NCI-H1436 treated with DMSO at 0.1 percent for 48 hours (cell line): ENCODE measurements around the gene LYSMD1.
A peak's percentile ranks its signal among the peaks of the same experiment; 100 is the strongest.
"Not testable (repeated sequence)": the region's sequence is repeated elsewhere in the genome, so short reads cannot be mapped to it uniquely, and the experiment has no call there.

Experiments used
- DNase-seq: peaks from one replicate; lab custom pipeline; 2025; lab: John Stamatoyannopoulos, UW

The LYSMD1 gene

GRCh38 chr1:151165738-151166504 lies at the start of gene LYSMD1, which contains the start of gene SCNM1:
TSS of gene LYSMD1 (minus strand) at chr1:151165902. CDS start at chr1:151165258, 644 bp downstream.
TSS of gene SCNM1 (plus strand) at chr1:151166144. CDS start at chr1:151166153, 9 bp downstream.
- DNase-seq, result peak; percentile 87

DNA sequence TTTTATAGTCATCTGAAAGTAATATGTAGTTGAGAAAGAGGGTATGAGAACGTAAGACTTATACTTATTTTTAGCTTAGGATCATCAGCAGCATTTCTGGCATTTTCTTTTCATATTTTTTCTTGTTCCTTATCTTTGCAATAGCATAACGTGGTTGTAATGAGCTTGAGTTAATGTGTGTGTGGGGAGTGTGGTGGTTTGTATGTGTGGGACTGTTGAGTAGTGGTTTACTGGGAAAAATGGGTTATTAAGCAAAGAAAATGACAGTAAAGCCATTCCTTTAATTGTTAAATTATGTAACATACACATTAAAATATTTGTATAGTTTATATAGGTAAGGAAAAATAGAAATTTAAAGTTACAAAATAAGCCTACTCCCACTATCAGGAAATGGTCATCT lies 47.9 kb upstream of the LYSMD1 start:
- no peak for DNase-seq

DNA sequence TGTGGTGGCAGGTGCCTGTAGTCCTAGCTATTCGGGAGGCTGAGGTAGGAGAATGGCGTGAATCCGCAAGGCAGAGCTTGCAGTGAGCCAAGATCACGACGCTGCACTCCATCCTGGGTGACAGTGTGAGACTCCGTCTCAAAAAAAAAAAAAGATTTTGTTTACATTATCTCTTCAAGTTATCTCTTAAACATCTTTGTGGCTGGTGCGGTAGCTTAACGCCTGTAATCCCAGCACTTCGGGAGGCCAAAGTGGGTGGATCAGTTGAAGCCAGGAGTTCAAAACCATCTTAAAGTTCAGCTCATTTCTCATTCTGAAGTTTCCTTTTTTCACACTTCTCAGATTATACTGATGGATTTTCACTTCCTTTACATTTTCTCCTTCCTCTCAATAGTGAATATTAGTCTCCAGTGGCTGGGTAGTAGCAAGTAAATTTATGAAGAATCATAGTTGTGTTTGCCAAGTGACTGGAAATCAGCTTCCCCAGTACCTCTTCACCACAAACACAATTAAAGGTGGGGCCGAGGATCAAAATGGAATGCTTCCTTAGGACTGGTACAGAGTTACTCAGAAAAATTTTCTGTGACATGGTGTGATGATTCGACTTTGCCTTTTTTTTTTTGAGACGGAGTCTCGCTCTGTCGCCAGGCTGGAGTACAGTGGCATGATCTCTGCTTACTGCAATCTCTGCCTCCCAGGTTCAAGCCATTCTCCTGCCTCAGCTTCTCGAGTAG lies 46.4 kb upstream of the LYSMD1 start:
- no peak for DNase-seq

GRCh38 chr1:151210830-151211229 lies 45.1 kb upstream of the LYSMD1 start:
- no peak for DNase-seq

GRCh38 chr1:151205381-151205965 lies 39.8 kb upstream of the LYSMD1 start:
- not testable (repeated sequence) for DNase-seq

- DNase-seq, result no peak
Observed at GRCh38 chr1:151199873-151200581, 34.3 kb upstream of the LYSMD1 start.

DNA sequence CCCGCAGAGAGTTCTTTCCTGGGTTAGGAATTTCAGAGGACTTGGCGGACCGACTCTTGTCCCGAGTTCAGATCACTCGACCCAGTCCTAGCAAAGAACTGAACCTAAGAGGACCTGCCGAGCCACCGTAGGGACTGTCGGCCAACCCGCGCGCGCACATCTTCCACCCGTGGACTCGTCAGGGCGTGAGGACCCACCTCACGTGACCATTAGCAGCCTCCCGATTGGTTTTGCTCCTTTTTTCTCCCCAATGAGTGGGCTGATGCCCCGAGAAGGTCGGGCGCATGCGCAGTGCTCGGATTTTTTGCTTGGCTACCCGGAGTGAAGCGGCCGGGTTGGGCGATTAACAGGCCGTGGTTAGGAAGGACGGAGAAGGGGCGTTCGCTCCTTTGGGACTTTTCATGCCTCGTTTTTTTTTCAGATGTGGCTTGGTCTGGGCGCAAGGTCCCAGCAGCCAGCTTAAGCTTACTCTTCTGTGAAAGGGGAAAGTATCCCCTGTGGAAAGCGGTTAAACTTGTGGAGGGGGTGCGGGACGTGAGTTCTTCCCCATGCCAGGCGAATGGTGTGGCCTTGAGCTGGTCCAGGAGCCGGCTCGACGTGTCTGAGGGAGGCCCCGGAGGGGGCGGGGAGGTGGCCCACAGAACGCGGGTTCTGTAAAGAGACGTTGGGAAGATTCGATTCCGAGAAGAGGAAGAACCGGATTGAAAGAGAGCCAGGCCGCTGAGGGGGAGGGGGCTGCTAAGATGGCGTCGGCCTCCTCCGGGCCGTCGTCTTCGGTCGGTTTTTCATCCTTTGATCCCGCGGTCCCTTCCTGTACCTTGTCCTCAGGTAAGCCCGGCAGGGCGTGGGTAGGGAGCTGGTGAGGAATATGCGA lies 32.8 kb upstream of the LYSMD1 start, which contains the start of gene PIP5K1A:
PIP5K1A (plus strand) TSS at position 299 of the 874 bp plus-strand sequence; CDS start at position 744, 445 bp downstream.
- DNase-seq, result peak; percentile 92

- DNase-seq, result no peak
Observed at GRCh38 chr1:151197863-151198253, 32.2 kb upstream of the LYSMD1 start.

DNA sequence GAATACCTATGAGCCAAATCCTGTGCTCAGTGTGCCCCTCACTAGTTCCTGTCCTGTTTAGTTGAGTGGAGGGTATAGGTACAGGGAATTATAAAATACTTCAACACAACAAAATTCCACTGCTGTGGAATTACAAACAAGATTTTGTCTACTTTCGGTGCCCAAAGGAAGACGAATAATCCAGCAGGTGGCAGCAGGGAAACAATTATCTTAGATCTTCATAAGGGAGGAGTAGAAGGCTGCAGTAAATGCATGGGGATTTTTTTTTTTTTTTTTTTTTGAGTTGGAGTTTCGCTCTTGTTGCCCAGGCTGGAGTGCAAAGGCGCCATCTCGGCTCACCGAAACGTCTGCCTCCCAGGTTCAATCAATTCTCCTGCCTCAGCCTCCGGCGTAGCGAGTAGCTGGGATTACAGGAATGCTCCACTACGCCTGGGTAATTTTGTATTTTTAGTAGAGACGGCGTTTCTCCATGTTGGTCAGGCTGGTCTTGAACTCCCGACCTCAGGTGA lies 30.6 kb upstream of the LYSMD1 start:
- peak; percentile 24 for DNase-seq

- DNase-seq, result not testable (repeated sequence)
Observed at GRCh38 chr1:151194894-151195594, 29.3 kb upstream of the LYSMD1 start.

- no peak for DNase-seq
Observed at GRCh38 chr1:151193856-151194255, 28.2 kb upstream of the LYSMD1 start.

GRCh38 chr1:151193304-151193703 lies 27.6 kb upstream of the LYSMD1 start:
- DNase-seq, result no peak

DNA sequence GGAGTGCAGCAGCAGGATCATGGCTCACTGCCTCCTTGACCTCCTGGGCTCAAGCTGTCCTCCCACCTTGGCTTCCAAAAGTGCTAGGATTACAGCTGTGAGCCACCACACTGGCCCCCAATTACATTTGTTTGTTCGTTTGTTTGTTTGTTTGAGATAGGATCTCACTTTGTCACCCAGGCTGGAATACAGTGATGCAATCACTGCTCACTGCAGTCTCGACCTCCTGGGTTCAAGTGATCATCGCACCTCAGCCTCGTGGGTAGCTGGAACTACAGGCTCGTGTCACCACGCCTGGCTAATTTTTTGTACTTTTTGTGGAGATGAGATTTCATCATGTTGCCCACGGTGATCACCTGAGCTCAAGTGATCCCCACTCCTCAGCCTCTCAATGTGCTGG lies 26.3 kb upstream of the LYSMD1 start:
- no peak for DNase-seq

DNA sequence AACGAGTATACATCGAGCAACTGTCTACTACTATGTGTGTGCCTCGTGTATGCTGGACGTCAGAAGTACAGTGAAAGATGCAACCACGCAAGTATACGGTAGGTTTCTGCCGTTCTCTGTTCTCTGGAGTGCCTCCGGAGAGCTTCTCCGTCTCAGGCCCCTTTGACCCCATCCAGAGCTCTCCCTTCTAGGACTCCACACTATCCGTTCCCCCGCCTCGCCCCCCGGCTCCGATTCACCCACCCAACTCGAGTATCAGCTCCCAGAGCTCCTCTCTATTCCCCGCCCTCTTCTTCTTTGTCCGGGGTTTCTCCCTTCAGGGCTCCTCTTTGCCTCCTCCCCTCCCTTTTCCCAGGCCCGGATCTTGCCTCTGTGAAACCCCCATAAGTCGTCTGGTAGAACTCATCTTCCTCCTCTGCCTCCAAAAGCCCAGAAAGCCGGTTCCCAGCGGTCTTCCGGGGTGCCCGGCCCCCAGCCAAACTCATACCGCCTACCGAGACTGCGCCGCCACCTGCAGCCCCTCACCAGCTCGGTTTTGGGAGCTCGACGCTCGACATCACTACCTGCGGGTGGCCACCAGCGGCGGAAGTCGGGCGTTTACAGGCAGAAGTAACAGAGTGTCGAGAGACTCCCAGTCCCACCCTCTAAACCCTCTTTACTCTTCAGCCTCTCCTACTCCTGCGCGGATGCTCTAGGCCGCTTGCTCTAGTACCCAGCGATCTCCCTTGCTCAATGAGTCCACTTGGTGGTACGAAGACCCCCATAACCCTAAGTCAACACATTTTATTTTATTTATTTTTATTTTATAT lies 24.1 kb upstream of the LYSMD1 start, which contains the start of gene VPS72:
VPS72 (minus strand) TSS at position 561 of the 809 bp plus-strand sequence; CDS start at position 485, 76 bp downstream.
- peak; percentile 73 for DNase-seq

DNA sequence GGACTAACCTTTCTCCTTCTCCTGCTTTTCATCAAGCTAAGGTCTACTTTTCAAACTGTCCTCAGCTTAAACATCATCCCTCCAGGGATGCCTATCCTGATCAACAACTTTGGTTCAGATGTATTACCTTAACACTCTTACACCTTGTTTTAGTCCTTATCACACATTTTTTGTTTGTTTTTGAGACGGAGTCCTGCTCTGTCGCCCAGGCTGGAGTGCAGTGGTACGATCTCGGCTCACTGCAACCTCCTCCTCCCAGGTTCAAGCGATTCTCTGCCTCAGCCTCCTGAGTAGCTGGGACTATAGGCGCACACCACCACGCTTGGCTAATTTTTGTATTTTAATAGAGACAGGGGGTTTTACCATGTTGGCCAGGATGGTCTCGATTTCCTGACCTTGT lies 23.0 kb upstream of the LYSMD1 start:
- not testable (repeated sequence) for DNase-seq

DNA sequence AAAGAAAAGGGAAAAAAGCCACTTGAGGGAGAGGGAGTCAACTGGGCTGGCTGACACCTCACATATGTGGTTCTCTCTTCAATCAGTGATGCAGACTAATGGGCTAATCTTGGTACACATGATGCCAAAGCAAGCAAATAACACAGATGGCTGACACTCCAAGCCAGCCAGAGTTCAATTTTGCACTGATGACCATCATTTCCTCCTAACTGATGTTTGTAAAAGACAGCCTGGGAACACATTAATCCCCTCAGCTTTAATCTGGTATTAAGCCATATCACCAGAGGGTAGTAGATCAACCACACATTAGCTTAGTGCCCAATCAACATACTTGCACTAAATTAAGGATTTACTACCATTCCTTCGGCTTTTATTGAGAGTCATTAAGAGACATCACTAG lies 21.5 kb upstream of the LYSMD1 start:
- no peak for DNase-seq

- no peak for DNase-seq
Observed at GRCh38 chr1:151184211-151184610, 18.5 kb upstream of the LYSMD1 start.

DNA sequence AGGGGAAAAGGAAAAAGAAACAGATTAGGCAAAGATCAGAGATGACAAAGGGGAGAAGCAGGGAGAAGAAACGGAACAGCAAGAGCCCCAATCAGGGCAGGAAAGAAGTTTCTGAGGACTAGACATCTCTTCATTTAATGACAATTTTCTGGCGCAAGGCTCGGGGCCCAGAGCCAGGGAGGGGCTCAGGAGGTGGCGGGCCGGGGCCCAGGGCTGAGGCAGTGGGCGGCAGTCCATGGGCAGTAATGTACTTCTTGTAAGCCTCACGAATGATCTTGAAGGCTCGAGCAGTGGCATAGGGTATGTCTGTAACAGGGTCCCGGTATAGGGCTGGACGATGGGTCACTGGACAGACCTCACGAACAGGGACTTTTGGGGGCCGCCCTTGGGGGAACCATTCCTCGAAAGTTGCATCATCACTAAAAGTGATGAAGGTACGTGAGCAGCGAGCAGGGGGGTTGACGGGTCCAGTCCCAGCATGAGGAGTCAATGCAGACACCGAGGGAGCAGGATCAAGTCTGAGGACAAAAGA lies 10.9 kb upstream of the LYSMD1 start:
- no peak for DNase-seq

DNA sequence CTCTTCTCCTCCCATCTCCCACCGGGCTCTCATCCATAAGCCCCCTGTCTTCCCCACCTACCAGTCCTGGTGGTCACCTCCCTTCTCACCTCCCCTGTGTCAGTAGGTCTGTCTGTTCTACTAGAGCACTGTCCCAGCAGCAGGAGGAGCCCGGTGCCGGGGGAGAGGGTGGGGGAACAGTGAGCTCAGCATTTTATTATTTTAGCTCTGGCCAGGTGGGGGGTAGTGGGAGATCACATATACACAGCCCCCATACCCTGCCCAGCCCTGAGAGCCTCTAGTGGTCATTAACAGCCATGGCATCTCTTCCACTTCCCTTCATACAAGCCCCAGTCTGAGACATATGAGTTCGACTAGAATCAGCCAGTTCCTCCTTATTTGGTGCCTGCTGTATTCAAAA lies 10.2 kb upstream of the LYSMD1 start, which contains the start of gene TMOD4:
TMOD4 (minus strand) TSS at position 119 of the 400 bp plus-strand sequence. CDS start 1,106 bp downstream, outside the sequence.
- no peak for DNase-seq
